ENCODE results near the gene SHH.

SHH gene

GRCh38 chr7:155762036-155762435 lies 50.2 kb downstream of the SHH start:
- no peaks in the 10 kb centered on the region for H3K27me3 ChIP-seq (ENCODE audit: control insufficient read depth, insufficient read depth, low read length)
- H3K9ac ChIP-seq (ENCODE audit: low read length): no peak overlapping the region
- peaks cover 8% of the 10 kb centered on the region for H3K9me3 ChIP-seq (ENCODE audit: control insufficient read depth, insufficient read depth, low read depth, low read length)
- H3K36me3 ChIP-seq (ENCODE audit: control insufficient read depth, insufficient read depth, low read length): peaks cover 51% of the 10 kb centered on the region
- peaks cover 22% of the 10 kb centered on the region for H3K4me1 ChIP-seq (ENCODE audit: control insufficient read depth, insufficient read depth, low read length)
- no peak overlapping the region for H3K27ac ChIP-seq (ENCODE audit: low read depth, low read length)
- H3K4me3 ChIP-seq (ENCODE audit: low read depth, low read length): no peak overlapping the region

- Histone ChIP-seq H3K36me3 (ENCODE audit: control insufficient read depth, insufficient read depth, low read length) (peaks cover 50% of the 10 kb centered on the region), H3K9ac (ENCODE audit: low read length) (no peak overlapping the region), H3K4me3 (ENCODE audit: low read depth, low read length) (no peak overlapping the region), H3K27me3 (ENCODE audit: control insufficient read depth, insufficient read depth, low read length) (no peaks in the 10 kb centered on the region), H3K4me1 (ENCODE audit: control insufficient read depth, insufficient read depth, low read length) (peaks cover 22% of the 10 kb centered on the region), H3K27ac (ENCODE audit: low read depth, low read length) (no peak overlapping the region), H3K9me3 (ENCODE audit: control insufficient read depth, insufficient read depth, low read depth, low read length) (peaks cover 16% of the 10 kb centered on the region)
These were observed 51.1 kb downstream of the SHH start for GRCh38 chr7:155761162-155761561.

DNA sequence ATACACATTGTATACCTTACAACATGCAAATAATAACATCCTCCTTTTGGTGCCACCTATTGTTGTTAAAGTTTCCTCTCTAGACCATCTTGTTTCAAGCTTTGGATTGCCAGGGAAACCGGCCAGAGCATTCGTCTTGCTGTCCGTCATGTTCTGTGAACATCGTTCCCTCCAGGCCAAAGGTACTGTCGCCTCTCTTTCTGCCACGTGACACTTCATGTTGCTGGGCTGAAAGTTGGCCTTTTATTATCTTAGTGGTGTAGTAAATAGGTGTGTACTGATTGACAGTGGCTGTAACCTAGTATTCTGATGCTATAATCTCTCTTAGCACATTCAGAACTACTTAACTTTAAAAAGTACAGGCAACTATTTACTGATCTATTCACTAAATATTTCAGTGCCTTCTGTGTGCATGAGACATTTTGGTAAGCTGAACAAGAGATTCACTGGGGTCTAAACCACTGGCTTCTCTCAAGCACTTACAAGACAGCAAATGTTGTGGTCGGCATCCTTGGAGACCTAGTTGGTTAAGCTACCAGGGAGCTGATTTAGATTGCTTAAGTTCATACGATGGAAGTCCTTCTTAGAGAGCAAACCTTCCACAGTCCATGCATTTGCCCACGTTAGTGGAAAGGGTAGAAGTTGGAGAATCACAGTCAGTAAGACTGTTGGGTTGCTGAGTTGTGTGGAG lies 52.4 kb downstream of the SHH start:
- H3K27me3 ChIP-seq (ENCODE audit: control insufficient read depth, insufficient read depth, low read length): no peaks in the 10 kb centered on the region
- peaks cover 16% of the 10 kb centered on the region for H3K9me3 ChIP-seq (ENCODE audit: control insufficient read depth, insufficient read depth, low read depth, low read length)
- H3K36me3 ChIP-seq (ENCODE audit: control insufficient read depth, insufficient read depth, low read length): peaks cover 38% of the 10 kb centered on the region
- no peak overlapping the region for H3K9ac ChIP-seq (ENCODE audit: low read length)
- H3K27ac ChIP-seq (ENCODE audit: low read depth, low read length): no peak overlapping the region
- peaks cover 22% of the 10 kb centered on the region for H3K4me1 ChIP-seq (ENCODE audit: control insufficient read depth, insufficient read depth, low read length)
- no peak overlapping the region for H3K4me3 ChIP-seq (ENCODE audit: low read depth, low read length)

- no peak overlapping the region for H3K27ac ChIP-seq (ENCODE audit: low read depth, low read length)
- H3K36me3 ChIP-seq (ENCODE audit: control insufficient read depth, insufficient read depth, low read length): peaks cover 26% of the 10 kb centered on the region
- no peaks in the 10 kb centered on the region for H3K27me3 ChIP-seq (ENCODE audit: control insufficient read depth, insufficient read depth, low read length)
- H3K9me3 ChIP-seq (ENCODE audit: control insufficient read depth, insufficient read depth, low read depth, low read length): peaks cover 16% of the 10 kb centered on the region
- H3K9ac ChIP-seq (ENCODE audit: low read length): no peak overlapping the region
- H3K4me1 ChIP-seq (ENCODE audit: control insufficient read depth, insufficient read depth, low read length): peaks cover 20% of the 10 kb centered on the region
- H3K4me3 ChIP-seq (ENCODE audit: low read depth, low read length): no peak overlapping the region
These were observed 53.9 kb downstream of the SHH start for GRCh38 chr7:155758348-155758747.

GRCh38 chr7:155756322-155756721 lies 55.9 kb downstream of the SHH start:
- Histone ChIP-seq H3K36me3 (ENCODE audit: control insufficient read depth, insufficient read depth, low read length) (peaks cover 20% of the 10 kb centered on the region), H3K4me1 (ENCODE audit: control insufficient read depth, insufficient read depth, low read length) (peaks cover 12% of the 10 kb centered on the region; the same call in 1 of the 2 replicates), H3K9me3 (ENCODE audit: control insufficient read depth, insufficient read depth, low read depth, low read length) (peaks cover 16% of the 10 kb centered on the region), H3K4me3 (ENCODE audit: low read depth, low read length) (no peak overlapping the region), H3K9ac (ENCODE audit: low read length) (no peak overlapping the region), H3K27me3 (ENCODE audit: control insufficient read depth, insufficient read depth, low read length) (no peaks in the 10 kb centered on the region), H3K27ac (ENCODE audit: low read depth, low read length) (no peak overlapping the region)

DNA sequence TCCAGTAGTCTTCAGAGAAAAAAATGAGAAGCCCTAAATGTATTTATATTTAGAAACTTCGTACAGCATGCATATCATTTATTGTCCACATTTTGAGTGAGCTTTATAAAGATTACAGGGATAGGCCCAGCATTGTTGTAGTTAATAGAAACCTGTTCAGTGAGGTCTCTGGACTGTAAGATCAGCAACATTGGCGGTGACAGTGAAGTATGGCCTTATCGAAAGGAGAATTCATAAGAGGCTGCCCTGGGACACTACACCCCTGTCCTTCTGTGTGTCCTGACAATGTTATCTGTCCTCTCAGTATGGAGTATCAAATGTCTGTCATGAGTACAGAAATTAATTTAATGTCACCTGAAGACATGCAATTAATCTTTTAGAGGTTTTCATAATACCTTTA lies 57.2 kb downstream of the SHH start:
- peaks cover 16% of the 10 kb centered on the region for H3K9me3 ChIP-seq (ENCODE audit: control insufficient read depth, insufficient read depth, low read depth, low read length)
- no peak overlapping the region for H3K9ac ChIP-seq (ENCODE audit: low read length)
- H3K4me3 ChIP-seq (ENCODE audit: low read depth, low read length): no peak overlapping the region
- H3K4me1 ChIP-seq (ENCODE audit: control insufficient read depth, insufficient read depth, low read length): peaks cover 12% of the 10 kb centered on the region; the same call in 1 of the 2 replicates
- no peaks in the 10 kb centered on the region for H3K27me3 ChIP-seq (ENCODE audit: control insufficient read depth, insufficient read depth, low read length)
- peaks cover 16% of the 10 kb centered on the region for H3K36me3 ChIP-seq (ENCODE audit: control insufficient read depth, insufficient read depth, low read length)
- H3K27ac ChIP-seq (ENCODE audit: low read depth, low read length): no peak overlapping the region

DNA sequence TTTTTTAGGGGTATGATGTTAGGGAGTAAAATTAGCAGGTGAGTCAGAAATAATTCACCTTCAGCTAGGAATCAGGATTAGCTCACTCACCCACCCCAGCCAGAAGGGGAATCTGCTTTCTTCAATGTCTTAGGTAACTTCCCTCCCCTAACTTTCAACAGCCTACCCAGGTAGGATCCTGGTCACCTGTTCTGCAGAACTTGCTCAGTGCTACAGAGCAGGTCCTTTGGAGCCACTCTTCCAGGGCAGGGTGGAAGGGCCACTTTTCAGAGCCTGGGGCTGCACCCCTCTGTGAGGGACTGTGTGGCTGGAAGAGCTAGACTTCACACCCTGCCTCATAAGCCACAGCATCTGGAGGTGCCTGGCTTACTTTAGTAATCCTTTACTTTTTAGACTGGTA lies 58.1 kb downstream of the SHH start:
- peaks cover 11% of the 10 kb centered on the region; the same call in 1 of the 2 replicates for H3K36me3 ChIP-seq (ENCODE audit: control insufficient read depth, insufficient read depth, low read length)
- no peak overlapping the region for H3K9ac ChIP-seq (ENCODE audit: low read length)
- no peak overlapping the region for H3K27ac ChIP-seq (ENCODE audit: low read depth, low read length)
- H3K4me1 ChIP-seq (ENCODE audit: control insufficient read depth, insufficient read depth, low read length): peaks cover 12% of the 10 kb centered on the region; the same call in 1 of the 2 replicates
- H3K27me3 ChIP-seq (ENCODE audit: control insufficient read depth, insufficient read depth, low read length): no peaks in the 10 kb centered on the region
- no peak overlapping the region for H3K4me3 ChIP-seq (ENCODE audit: low read depth, low read length)
- peaks cover 16% of the 10 kb centered on the region for H3K9me3 ChIP-seq (ENCODE audit: control insufficient read depth, insufficient read depth, low read depth, low read length)

- Histone ChIP-seq H3K4me3 (ENCODE audit: low read depth, low read length) (no peak overlapping the region), H3K36me3 (ENCODE audit: control insufficient read depth, insufficient read depth, low read length) (peaks cover 8% of the 10 kb centered on the region; the same call in 1 of the 2 replicates), H3K27me3 (ENCODE audit: control insufficient read depth, insufficient read depth, low read length) (no peaks in the 10 kb centered on the region), H3K4me1 (ENCODE audit: control insufficient read depth, insufficient read depth, low read length) (peaks cover 10% of the 10 kb centered on the region), H3K9ac (ENCODE audit: low read length) (no peak overlapping the region), H3K27ac (ENCODE audit: low read depth, low read length) (no peak overlapping the region), H3K9me3 (ENCODE audit: control insufficient read depth, insufficient read depth, low read depth, low read length) (peaks cover 16% of the 10 kb centered on the region)
These were observed 58.8 kb downstream of the SHH start for GRCh38 chr7:155753446-155753965.

GRCh38 chr7:155752756-155753445 lies 59.4 kb downstream of the SHH start:
- Histone ChIP-seq H3K9ac (ENCODE audit: low read length) (no peak overlapping the region), H3K9me3 (ENCODE audit: control insufficient read depth, insufficient read depth, low read depth, low read length) (peaks cover 16% of the 10 kb centered on the region), H3K36me3 (ENCODE audit: control insufficient read depth, insufficient read depth, low read length) (peaks cover 12% of the 10 kb centered on the region; the same call in 1 of the 2 replicates), H3K4me1 (ENCODE audit: control insufficient read depth, insufficient read depth, low read length) (peaks cover 8% of the 10 kb centered on the region), H3K4me3 (ENCODE audit: low read depth, low read length) (no peak overlapping the region), H3K27me3 (ENCODE audit: control insufficient read depth, insufficient read depth, low read length) (no peaks in the 10 kb centered on the region), H3K27ac (ENCODE audit: low read depth, low read length) (no peak overlapping the region)

DNA sequence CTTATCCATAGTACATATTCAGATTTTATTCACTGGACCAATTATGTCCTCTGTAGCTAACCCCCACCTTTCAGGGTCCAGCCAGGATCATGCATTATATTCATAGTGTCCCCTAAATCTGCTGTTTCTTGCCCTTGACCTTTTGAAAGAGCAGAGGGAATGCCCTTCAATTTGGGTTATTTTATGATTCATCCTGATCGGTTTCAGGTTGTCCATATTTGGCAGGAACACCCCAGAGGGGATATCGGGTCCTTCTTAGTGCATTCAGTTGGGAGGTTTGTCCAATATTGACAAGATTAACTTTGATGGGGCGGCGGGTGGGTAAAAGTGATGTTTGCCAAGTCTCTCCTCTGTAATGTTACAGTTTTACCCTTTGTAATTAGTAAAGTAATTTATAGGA lies 60.9 kb downstream of the SHH start:
- H3K4me1 ChIP-seq (ENCODE audit: control insufficient read depth, insufficient read depth, low read length): peaks cover 8% of the 10 kb centered on the region
- H3K4me3 ChIP-seq (ENCODE audit: low read depth, low read length): no peak overlapping the region
- H3K27me3 ChIP-seq (ENCODE audit: control insufficient read depth, insufficient read depth, low read length): no peaks in the 10 kb centered on the region
- no peak overlapping the region for H3K27ac ChIP-seq (ENCODE audit: low read depth, low read length)
- H3K9ac ChIP-seq (ENCODE audit: low read length): no peak overlapping the region
- peaks cover 18% of the 10 kb centered on the region for H3K36me3 ChIP-seq (ENCODE audit: control insufficient read depth, insufficient read depth, low read length)
- H3K9me3 ChIP-seq (ENCODE audit: control insufficient read depth, insufficient read depth, low read depth, low read length): peaks cover 2% of the 10 kb centered on the region
